Measurements from ENCODE around the gene MLXIP.

MLXIP gene

DNA sequence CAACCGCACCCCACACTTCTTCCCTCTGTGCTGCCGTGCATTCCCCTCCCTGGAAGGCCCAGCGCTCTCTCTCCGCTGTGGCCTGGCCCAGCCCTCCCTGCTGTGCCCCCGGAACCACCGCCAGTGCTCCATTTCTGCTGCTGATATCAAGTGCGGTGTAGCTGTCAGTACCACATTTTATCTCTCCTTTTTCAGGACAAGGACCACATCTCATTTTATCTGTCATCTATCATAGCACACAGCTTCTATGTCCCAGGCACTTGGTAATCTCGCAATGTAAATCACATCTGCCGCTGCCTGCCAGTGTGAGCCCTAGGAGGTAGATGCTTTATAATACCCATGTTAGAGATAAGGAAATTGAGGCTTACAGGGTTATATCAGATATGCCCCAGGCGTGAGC is 77.1 kb downstream of the MLXIP start:
- Histone ChIP-seq H3K9me3 (ENCODE audit: control insufficient read depth, insufficient read depth, low read depth, low read length) (no peaks in the 10 kb centered on the region), H3K4me3 (ENCODE audit: low read depth, low read length) (no peak overlapping the region), H3K36me3 (ENCODE audit: control insufficient read depth in 2 of 2, insufficient read depth in 1 of 2, low read length in 2 of 2) (no peaks in the 10 kb centered on the region), H3K27ac (ENCODE audit: extremely low read depth, low read depth, low read length) (no peak overlapping the region), H3K4me1 (ENCODE audit: control insufficient read depth, insufficient read depth, low read length) (no peaks in the 10 kb centered on the region)
- POLR2A ChIA-PET, result no interaction called here
- TF ChIP-seq, protein P1, sequence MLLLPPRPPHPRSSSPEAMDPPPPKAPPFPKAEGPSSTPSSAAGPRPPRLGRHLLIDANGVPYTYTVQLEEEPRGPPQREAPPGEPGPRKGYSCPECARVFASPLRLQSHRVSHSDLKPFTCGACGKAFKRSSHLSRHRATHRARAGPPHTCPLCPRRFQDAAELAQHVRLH (tag by site-specific recombination; IDR thresholded peaks at IDR 0.05), result peak; percentile 57; the same call in 1 of the 2 replicates
- no peak for TF ChIP-seq ZNF239 (tag by site-specific recombination; IDR thresholded peaks at IDR 0.05)
- no peak for TF ChIP-seq ZNF548 (tag by site-specific recombination; IDR thresholded peaks at IDR 0.05)
- TF ChIP-seq GLIS1 (tag by site-specific recombination; IDR thresholded peaks at IDR 0.05), result peak; percentile 38; the same call in 1 of the 2 replicates
- no peak for TF ChIP-seq ZNF768 (tag by site-specific recombination; IDR thresholded peaks at IDR 0.05)
- TF ChIP-seq, protein P2, sequence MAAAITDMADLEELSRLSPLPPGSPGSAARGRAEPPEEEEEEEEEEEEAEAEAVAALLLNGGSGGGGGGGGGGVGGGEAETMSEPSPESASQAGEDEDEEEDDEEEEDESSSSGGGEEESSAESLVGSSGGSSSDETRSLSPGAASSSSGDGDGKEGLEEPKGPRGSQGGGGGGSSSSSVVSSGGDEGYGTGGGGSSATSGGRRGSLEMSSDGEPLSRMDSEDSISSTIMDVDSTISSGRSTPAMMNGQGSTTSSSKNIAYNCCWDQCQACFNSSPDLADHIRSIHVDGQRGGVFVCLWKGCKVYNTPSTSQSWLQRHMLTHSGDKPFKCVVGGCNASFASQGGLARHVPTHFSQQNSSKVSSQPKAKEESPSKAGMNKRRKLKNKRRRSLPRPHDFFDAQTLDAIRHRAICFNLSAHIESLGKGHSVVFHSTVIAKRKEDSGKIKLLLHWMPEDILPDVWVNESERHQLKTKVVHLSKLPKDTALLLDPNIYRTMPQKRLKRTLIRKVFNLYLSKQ (tag by site-specific recombination; IDR thresholded peaks at IDR 0.05; ENCODE audit: borderline replicate concordance), result no peak
- TF ChIP-seq ZNF843 (tag by site-specific recombination; IDR thresholded peaks at IDR 0.05), result 0 out of 2 replicates have a peak, but pooled peaks have one; percentile 34
- no peak for TF ChIP-seq ZNF24 (tag by site-specific recombination; IDR thresholded peaks at IDR 0.05)
- TF ChIP-seq ZNF621 (tag by site-specific recombination; IDR thresholded peaks at IDR 0.05), result no peak
- TF ChIP-seq WT1 (tag by site-specific recombination; IDR thresholded peaks at IDR 0.05), result no peak
- TF ChIP-seq ZNF341 (tag by site-specific recombination; IDR thresholded peaks at IDR 0.05; ENCODE audit: low read depth), result 0 out of 2 replicates have a peak, but pooled peaks have one; percentile 12
- TF ChIP-seq FEZF1 (tag by site-specific recombination; IDR thresholded peaks at IDR 0.05), result peak; percentile 43; the same call in 1 of the 2 replicates
- TF ChIP-seq ZNF248 (tag by site-specific recombination; IDR thresholded peaks at IDR 0.05), result no peak
- 0 out of 2 replicates have a peak, but pooled peaks have one; percentile 47 for TF ChIP-seq SP7 (tag by site-specific recombination; IDR thresholded peaks at IDR 0.05)
- 0 out of 2 replicates have a peak, but pooled peaks have one; percentile 19 for TF ChIP-seq ZNF629 (tag by site-specific recombination; IDR thresholded peaks at IDR 0.05)
- TF ChIP-seq ZNF521 (tag by site-specific recombination; IDR thresholded peaks at IDR 0.05), result no peak
- TF ChIP-seq ZNF223 (tag by site-specific recombination; IDR thresholded peaks at IDR 0.05), result no peak
- TF ChIP-seq, protein P3, sequence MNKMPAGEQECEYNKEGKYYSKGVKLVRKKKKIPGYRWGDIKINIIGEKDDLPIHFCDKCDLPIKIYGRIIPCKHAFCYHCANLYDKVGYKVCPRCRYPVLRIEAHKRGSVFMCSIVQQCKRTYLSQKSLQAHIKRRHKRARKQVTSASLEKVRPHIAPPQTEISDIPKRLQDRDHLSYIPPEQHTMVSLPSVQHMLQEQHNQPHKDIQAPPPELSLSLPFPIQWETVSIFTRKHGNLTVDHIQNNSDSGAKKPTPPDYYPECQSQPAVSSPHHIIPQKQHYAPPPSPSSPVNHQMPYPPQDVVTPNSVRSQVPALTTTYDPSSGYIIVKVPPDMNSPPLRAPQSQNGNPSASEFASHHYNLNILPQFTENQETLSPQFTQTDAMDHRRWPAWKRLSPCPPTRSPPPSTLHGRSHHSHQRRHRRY (tag by site-specific recombination; IDR thresholded peaks at IDR 0.05), result no peak
- no peak for TF ChIP-seq ZNF394 (tag by site-specific recombination; IDR thresholded peaks at IDR 0.05; ENCODE audit: borderline replicate concordance)
- no peak for TF ChIP-seq IKZF3 (tag by site-specific recombination; IDR thresholded peaks at IDR 0.05)
- no peak for TF ChIP-seq TRIM28 (IDR thresholded peaks at IDR 0.05; ENCODE audit: borderline replicate concordance, low read length)
- no peak for TF ChIP-seq GLIS2 (tag by site-specific recombination; IDR thresholded peaks at IDR 0.05)
- TF ChIP-seq, protein P4, sequence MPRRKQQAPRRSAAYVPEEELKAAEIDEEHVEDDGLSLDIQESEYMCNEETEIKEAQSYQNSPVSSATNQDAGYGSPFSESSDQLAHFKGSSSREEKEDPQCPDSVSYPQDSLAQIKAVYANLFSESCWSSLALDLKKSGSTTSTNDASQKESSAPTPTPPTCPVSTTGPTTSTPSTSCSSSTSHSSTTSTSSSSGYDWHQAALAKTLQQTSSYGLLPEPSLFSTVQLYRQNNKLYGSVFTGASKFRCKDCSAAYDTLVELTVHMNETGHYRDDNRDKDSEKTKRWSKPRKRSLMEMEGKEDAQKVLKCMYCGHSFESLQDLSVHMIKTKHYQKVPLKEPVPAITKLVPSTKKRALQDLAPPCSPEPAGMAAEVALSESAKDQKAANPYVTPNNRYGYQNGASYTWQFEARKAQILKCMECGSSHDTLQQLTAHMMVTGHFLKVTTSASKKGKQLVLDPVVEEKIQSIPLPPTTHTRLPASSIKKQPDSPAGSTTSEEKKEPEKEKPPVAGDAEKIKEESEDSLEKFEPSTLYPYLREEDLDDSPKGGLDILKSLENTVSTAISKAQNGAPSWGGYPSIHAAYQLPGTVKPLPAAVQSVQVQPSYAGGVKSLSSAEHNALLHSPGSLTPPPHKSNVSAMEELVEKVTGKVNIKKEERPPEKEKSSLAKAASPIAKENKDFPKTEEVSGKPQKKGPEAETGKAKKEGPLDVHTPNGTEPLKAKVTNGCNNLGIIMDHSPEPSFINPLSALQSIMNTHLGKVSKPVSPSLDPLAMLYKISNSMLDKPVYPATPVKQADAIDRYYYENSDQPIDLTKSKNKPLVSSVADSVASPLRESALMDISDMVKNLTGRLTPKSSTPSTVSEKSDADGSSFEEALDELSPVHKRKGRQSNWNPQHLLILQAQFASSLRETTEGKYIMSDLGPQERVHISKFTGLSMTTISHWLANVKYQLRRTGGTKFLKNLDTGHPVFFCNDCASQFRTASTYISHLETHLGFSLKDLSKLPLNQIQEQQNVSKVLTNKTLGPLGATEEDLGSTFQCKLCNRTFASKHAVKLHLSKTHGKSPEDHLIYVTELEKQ (tag by site-specific recombination; IDR thresholded peaks at IDR 0.05; ENCODE audit: borderline replicate concordance), result no peak
- TF ChIP-seq ZNF221 (tag by site-specific recombination; IDR thresholded peaks at IDR 0.05; ENCODE audit: borderline replicate concordance), result no peak
- no peak for TF ChIP-seq ZNF140 (tag by site-specific recombination; IDR thresholded peaks at IDR 0.05)
- TF ChIP-seq ZNF16 (tag by site-specific recombination; IDR thresholded peaks at IDR 0.05; ENCODE audit: low read depth), result no peak
- peak; percentile 69 for TF ChIP-seq ZIC2 (tag by site-specific recombination; IDR thresholded peaks at IDR 0.05)
- TF ChIP-seq, protein P5, sequence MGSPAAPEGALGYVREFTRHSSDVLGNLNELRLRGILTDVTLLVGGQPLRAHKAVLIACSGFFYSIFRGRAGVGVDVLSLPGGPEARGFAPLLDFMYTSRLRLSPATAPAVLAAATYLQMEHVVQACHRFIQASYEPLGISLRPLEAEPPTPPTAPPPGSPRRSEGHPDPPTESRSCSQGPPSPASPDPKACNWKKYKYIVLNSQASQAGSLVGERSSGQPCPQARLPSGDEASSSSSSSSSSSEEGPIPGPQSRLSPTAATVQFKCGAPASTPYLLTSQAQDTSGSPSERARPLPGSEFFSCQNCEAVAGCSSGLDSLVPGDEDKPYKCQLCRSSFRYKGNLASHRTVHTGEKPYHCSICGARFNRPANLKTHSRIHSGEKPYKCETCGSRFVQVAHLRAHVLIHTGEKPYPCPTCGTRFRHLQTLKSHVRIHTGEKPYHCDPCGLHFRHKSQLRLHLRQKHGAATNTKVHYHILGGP (tag by site-specific recombination; IDR thresholded peaks at IDR 0.05), result no peak
- CTCF ChIA-PET, result no interaction called here

Data from HEK293 (cell line).